ENCODE measurements around the gene ZNF205. TPM values are rescaled to one million over a fixed set of nuclear protein-coding genes. Genes with fewer than 3 reads are reported as not detected.
"Not testable (repeated sequence)": the region's sequence is repeated elsewhere in the genome, so short reads cannot be mapped to it uniquely, and the experiment has no call there.

ZNF205 gene
- total RNA-seq, 1 donor from 2014 or later = 6.1 TPM

DNA sequence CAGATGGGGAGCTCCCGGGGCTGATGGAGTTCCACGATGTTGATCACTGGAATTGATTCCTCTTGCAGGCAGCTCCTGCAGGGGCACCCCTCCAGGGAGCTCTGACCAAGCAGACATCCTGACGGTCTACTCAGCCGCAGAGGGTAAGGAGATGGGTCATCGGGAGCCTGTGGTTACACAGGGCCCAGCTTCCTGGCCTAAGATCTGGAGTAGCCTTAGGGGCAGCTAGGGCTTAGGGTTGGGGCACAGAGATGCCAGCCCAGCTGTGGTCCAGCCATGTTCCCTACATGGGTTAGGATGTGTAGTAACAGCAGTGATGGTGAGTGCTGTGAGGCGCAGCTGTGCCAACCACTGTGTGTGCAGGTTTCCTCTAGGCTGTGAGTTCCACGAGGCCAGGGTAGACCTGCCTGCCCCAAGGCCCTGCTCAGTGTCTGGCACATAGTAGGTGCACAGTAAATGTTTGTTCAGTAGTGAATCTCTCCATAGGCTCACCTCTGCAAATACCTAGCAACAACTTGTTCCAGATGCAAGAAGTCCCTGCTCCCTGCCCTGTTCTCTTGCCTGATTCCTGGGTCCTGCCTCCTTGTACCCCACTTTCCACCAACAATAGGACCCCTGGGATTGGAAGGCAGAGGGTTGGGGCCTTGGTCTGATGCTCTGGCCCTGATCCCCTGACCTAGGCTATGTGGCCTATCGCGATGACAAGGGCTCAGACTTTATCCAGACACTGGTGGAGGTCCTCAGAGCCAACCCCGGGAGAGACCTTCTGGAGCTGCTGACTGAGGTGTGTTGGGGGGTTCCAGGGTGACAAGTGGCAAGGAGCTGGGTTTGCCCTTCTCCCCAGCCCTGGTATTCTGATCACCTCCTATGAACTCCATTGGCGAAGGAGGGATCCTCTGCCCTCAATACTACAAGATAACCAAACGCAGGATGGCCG, 36.1 kb downstream of the ZNF205 start:
- no peak for DNase-seq

GRCh38 chr16:3149193-3149530, 36.8 kb downstream of the ZNF205 start:
- DNase-seq = no peak

GRCh38 chr16:3149630-3150345, 37.4 kb downstream of the ZNF205 start:
- peak; percentile 57 for DNase-seq

DNA sequence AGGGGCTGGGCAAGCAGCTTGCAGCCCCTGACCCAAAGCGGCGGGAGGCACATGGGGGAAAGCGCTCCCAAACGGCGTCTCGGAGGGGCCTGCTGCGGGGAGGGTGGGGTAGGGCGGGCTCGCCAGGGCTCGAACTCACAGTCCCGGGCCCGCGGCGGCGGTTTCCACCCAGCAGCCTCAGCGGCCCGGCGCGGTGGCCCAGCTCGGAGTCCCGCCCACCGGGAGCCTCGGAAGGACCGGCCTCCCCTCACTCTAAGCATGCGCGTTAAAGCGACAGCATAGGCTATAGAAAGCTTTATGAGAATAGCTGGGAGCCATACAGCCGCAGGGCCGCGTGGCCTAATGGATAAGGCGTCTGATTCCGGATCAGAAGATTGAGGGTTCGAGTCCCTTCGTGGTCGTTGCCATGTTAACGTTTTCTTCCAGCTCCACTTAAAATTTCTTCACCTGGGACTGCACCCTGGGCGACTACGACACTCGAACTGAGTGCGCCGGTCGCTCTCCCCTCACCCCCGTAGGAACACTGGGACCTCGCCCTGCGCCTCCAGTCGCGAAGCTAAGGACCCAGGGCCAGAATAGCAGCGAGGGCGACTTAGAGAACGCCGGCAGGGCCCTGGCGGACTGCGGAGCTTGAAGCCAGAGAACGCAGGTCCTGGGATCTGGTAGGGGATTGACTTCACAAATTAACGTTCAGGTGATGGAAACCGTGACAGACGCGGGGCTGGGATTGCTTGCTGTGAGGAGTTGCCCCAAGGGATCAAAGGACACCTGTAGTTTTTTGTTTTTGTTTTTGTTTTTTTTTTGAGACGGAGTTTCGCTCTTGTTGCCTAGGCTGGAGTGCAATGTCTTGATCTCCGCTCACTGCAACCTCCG, 38.2 kb downstream of the ZNF205 start:
- peak; percentile 94 for DNase-seq

GRCh38 chr16:3152027-3152276, 39.6 kb downstream of the ZNF205 start:
- DNase-seq = no peak

DNA sequence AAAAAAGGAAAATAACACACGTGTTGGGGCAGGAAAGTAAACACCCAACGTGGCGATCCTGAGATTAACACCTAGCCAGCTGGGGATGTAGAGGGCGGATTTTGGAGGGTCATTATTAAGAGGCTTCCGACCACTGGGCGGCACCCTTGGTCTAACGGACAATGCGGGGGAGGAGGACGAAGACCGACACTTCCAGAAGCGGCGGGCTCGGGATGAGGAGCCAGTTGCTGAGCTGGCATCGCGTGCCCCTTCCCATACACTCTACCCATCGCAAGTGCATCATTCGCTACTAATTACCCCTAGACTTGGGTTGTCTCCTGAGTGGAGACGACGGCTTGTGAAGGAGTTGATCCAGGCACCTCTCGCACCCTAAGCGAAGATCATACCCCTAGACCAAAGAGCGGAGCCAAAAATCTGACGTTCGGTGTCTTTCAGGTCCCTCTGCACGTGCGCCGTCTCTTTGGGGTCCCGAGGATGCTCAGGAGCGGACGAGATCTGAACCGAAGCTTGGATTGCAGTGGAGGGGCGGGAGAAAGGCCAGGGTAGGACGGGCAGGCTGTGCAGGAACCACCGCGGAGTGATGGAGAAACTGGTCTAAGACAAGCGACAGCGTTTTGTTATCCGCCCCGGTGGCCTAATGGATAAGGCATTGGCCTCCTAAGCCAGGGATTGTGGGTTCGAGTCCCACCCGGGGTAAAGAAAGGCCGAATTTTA, 40.0 kb downstream of the ZNF205 start:
- DNase-seq = peak; percentile 79

- no peak for DNase-seq
These were observed 40.6 kb downstream of the ZNF205 start for GRCh38 chr16:3152991-3153368.

DNA sequence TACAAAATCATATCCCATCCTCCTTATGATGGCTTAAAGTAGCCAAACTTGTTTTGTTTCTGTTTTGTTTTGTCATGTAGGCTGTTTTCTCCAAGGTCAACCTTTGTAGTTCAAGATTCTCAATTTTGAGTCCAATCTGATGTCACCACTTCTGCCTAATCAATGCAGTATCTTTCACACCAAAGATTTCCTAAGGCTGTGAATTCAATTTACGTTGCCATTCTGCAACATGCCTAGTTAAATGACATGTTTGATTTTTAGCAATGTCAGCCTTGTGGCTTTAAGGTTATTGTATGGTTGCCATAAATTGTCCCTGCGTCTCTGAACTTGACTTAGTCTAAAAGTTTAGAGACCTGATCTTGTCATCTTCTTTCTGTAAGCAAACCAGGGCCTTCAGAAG, 42.8 kb downstream of the ZNF205 start:
- no peak for DNase-seq

DNA sequence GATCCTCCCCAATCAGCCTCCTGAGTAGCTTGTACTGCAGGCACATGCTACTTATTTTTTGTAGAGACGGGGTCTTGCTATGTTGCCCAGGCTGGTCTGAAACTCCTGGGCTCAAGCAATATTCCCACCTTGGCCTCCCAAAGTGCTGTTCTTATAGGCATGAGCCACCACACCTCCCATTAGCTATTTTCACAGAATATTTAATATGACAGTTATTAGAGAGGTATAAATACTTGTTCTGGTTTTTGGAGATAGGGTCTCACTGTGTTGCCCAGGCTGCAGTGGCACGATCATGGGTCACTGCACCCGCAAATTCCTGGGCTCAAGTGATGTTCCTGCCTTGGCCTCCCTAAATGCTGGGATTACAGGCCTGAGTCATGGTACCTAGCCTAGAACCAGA, 43.6 kb downstream of the ZNF205 start:
- DNase-seq = no peak

- peak; percentile 83 for DNase-seq
These were observed 45.0 kb downstream of the ZNF205 start for GRCh38 chr16:3157229-3158025.

GRCh38 chr16:3158026-3158509, 45.7 kb downstream of the ZNF205 start:
- DNase-seq = no peak

DNA sequence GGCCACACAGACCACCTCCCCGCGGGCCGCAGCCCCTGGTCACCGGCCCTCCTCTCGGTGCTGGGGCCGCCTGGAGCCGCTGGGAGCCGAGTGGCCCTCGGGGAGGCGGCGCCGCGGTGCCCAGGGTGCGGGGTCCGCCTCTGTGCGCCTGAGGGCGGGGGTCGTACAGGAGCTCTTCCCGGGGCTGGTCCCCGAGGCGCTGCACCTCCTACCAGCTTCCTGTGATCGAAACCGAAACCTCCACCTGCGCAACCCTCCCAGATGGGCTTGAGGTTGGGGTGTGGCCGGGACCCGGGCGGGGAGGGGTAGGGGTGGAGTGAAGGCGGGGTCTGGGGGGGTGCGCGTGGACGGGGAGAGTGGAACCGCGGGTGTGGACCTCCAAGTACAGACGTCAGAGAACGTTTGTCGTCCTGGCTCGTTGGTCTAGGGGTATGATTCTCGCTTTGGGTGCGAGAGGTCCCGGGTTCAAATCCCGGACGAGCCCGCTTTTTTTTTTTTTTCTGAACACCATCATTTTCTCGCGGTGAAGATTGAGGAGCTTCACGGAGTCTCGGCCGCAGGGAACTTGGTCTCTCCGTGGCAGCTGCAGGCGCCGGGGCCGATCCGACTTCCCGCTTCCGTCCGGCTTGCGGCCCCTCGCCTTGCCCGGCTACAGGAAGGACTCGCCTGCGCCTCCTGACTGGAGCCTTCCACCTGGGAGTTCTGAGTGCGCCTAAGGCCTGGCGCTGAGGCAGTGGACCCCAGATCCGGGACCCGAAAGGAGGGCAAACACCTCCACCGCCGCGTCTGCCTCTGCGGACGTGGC, 46.3 kb downstream of the ZNF205 start:
- peak; percentile 45 for DNase-seq

DNA sequence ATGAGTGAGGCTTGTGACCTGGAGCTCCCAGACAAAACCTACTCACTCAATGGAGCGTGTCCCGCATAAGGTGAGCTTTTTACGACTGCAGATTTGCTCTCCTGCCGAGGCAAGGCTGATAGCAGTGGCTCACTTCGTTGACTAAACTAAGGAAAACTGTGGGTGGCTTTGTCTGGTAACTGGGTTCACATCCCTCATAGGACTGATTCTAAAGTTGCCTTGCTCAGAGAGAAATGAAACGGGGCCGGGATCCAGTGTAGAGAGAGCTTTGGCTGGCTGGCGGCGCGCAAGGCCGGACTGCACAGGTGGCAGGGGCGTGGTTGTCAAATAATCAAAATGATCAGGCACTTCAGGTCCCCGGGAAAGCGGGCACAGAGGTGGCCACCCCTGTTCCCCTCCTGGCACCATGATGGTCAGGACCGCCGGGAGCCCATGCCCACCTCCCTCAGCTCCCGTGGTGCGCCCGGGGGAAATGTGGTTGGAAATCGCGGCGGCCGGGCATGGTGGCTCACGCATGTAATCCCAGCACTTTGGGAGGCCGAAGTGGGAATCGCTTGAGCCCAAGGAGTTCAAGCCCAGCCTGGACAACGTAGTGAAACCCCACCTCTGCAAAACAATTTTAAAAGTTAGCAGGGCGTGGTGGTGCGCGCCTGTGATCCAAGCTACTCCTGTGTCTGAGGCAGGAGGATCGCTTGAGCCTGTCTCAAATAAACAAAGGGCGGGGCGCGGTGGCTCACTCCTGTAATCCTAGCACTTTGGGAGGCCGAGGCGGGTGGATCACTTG, 49.0 kb downstream of the ZNF205 start:
- no peak for DNase-seq

- no peak for DNase-seq
These were observed 52.0 kb downstream of the ZNF205 start for GRCh38 chr16:3164121-3164991.

DNA sequence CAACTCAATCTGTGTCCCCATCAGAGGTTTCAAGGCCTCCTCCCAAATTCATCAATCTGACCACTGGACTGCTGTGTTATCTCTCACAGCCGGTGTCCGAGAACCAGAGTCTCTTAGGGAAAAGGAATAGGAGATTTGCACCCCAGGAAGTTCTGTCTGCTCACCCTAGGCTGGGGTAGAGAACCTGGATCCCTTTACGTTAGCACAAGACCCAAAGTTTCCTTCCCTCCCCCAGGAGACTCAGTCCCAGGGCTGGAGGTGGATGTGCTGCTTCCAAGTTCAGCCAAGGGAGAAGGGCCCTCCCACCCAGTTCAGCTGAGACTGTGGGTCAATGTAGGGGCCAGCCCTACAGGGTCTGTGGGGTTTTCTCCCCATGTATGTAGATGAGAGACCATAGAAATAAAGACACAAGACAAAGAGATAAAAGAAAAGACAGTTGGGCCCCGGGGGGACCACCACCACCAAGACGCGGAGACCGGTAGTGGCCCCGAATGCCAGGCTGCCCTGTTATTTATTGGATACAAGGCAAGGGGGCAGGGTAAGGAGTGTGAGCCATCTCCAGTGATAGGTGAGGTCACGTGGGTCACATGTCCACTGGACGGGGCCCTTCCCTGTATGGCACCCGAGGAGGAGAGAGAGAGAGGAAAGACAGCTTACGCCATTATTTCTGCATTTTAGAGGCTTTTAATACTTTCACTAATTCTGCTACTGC, 52.9 kb downstream of the ZNF205 start:
- DNase-seq = no peak

DNA sequence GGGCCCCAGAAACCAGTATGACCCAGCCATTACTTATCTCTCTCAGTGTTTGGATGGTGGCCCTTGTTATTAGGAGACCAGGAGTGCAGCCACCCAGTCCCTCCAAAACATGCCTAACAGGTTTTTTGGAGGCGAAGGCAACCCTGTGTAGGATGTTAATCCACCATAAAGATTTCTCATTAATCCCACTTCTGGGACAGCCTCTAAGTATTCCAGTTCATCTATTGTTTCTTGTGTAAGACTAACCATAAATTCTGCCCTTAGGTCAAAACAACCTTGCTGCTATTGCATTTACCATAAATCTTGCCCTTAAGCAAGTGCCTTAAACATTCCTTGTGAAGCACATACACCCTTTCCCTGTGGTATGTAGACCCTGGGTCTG, 54.1 kb downstream of the ZNF205 start:
- DNase-seq = no peak

DNA sequence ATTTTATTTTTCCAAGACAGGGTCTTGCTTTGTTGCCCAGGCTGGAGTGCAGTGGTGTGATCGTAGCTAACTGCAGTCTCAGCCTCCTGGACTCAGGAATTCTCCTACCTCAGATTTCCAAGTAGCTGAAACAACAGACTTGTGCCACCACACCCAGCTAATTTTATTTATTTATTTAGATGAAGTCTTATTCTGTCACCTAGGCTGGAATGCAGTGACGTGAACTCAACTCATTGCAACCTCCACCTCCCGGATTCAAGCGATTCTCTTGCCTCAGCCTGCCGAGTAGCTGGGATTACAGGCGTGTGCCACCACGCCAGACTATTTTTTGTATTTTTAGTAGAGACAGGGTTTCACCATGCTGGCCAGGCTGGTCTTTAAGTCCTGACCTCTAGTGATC, 56.3 kb downstream of the ZNF205 start:
- not testable (repeated sequence) for DNase-seq
